Measurements from ENCODE around the gene SH3TC1. TPM values are rescaled to one million over a fixed set of nuclear protein-coding genes. Genes with fewer than 3 reads are reported as not detected.
A peak's percentile ranks its signal among the peaks of the same experiment; 100 is the strongest.

SH3TC1 gene
- total RNA-seq, 1 donor from 2014 or later = 8.7 TPM

DNA sequence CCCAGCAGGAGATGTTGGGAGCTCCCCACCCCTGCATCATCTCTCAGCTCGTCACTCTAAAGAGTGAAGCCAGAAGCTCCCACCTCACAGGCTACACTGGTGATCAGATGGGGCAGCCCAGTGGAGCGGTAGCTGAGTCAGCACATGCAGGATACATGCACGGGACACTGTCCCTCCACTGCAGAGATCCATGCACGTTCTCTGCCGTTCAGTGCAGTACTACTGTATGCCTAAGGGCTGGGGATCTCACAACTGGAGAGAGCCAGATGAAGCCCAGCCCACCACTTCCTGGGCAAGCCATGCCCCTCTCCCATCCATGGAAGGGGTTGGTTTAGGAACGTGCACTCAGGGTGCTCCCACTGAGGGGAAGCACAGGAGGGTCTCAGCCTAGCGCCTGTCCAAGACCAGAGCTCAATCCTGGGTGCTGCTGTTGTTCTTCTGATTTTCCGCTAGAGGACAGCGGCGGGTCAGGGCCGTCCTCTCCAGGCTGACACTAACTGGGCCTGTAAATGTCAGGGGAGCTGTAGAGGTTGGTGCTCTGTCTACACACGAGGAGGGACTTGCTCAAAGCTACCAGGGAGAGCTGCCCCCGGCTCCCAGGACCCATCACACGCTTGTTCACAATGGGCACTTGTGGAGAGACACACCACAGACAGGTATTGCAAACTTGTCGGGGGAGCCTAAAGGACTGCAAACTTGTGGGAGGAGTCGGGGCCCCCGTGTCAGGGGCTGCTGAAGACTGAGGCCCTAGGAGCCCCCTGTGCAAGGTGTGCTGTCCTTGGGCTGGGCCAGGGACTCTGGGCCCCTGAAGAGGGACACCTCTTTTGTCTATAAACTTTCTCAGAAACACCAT lies 22.3 kb upstream of the SH3TC1 start:
- ATAC-seq = peak; percentile 78
- peak; percentile 72 for DNase-seq
- intact Hi-C loops (cut with micrococcal nuclease) = loop anchor here (10.0 kb wide), 1 partner anchor 228 kb away; no protein-coding TSS in a partner anchor

DNA sequence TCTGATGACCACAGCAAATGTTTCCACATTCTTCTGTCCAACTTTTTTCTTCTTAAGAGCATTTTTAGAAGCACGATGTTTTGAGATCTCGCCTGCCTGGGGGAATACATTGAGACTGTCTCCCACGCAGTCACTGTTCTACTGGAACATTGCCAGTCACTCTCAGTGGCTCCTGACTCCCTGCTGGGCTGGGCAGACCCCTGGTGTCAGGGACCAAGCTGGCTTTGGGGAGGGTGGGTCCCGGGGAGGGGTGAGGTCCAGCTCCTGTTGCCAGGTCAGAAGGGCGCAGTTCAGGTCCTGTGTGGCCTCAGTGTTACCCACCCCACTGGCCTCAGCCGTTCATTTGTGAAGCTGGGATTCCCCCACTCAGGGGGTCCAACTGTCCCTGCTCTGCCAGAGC lies 21.5 kb upstream of the SH3TC1 start:
- DNase-seq (no peak), ATAC-seq (no peak)
- intact Hi-C loops (cut with micrococcal nuclease) = loop anchor here (10.0 kb wide), 1 partner anchor 227 kb away; no protein-coding TSS in a partner anchor

DNA sequence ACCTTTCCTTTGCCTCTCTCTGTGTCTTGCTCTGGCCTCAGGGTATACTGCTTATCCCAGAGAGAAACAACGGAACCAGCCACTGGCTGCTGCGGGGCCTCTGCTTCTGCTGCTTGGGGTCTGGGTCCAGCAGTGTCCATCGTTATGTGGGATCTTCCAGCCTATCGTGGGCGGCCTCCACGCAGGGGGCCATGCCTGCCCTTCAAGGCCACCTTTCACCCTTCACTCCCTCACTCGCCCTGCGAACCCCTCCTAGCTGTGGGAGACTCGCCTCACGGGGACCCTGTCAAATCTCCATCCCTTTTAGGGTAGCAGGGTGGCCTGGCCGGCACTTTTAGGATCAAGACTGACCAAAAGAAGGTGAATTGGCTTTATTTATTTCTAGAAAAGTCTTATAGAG lies 21.1 kb upstream of the SH3TC1 start:
- ATAC-seq (no peak), DNase-seq (no peak)
- intact Hi-C loops (cut with micrococcal nuclease) = loop anchor here (10.0 kb wide), 1 partner anchor 227 kb away; no protein-coding TSS in a partner anchor

DNA sequence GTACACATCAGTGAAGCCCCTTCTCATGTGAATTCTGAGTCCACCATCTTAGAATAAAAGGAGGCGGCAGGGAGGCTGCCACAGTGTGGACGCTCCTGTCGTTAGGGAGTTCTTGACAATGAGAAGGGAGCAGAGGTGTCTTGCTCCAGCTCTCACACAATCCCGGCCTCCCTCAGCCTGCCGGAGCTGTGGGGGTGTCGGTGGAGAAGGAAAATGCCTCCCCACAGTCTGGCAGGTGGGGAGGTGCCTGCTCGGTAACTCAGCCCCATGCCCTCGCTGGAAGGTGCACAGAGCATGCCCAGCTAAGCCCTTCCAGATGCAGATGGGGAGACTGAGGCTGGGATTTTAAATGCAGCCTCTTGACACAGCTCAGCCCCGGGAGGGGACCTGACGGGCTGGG lies 20.0 kb upstream of the SH3TC1 start:
- no peak for DNase-seq
- no peak for ATAC-seq
- intact Hi-C loops (cut with micrococcal nuclease) = loop anchor here (10.0 kb wide), 1 partner anchor 226 kb away; no protein-coding TSS in a partner anchor

DNA sequence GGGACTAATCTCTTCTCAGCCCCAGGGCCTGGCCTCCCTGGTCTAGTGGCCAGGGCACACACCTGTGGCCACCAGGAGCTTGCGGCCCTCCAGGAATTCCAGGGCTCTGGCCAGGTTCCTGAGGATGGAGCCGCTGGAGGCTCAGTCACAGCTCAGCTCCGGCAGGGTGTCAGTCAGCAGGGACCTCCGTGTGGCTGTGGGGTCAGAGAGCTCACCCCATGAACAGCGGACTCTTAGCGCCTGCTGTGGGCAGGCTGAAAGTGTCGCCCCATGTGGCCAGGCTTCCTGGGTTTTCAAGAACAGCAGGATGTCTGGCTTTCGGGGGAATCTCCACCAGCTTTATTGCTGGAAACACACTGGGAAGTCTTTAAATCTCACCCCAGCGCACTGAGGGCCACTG lies 19.3 kb upstream of the SH3TC1 start:
- no peak for ATAC-seq
- intact Hi-C loops (cut with micrococcal nuclease) = loop anchor here (10.0 kb wide), 1 partner anchor 225 kb away; no protein-coding TSS in a partner anchor
- no peak for DNase-seq

DNA sequence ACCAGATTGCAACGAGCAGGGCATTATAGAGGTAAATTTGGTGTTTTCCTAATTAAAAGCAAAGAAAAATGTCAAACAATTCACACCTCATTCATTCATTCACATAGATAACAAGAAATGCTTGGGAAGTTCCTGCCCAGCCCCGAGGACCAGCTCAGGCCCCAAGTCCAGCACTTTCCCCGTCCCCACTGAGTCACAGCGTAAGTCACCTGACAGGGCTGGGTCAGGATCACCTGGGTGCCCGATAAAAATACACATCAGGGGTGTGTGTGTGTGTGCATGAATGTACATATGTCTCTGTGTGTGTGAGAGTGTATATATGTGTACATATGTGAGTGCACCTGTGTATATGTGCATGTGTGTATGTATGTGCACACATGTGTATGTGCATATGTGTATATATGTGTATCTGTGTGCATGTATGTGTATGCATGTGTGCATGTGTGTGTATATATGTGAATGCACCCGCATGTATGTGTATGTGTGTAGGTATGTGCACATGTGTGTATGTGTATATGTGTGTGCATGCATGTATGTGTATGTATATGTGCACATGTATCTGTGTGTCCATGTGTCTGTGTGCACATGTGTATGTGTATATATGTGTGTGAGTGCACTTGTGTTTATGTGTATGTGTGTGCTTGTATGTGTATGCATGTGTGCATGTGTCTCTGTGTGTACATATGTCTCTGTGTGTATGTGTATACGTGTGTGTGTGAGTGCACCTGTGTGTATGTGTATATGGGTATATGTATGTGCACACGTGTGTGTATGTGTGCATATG lies 18.6 kb upstream of the SH3TC1 start:
- intact Hi-C loops (cut with micrococcal nuclease) = no loop called here
- no peak for ATAC-seq
- no peak for DNase-seq

DNA sequence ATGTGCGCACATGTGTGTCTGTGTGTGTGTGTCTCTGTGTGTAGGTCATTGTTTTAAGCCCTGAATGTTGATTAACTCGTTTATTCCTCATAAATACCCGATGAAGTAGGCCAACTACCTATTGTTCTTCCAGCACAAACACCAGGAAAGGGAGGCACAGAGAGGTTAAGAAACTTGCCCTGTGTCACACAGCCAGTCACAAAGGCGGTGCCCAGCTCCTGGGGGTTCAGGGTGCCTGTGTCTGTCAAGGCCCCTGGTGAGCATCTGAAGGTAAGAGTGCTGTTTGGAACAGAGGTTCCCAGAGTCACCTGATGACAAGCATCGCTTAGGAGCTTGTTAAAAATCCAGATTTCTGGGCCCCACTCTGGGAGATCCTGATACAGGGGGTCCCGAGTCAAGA lies 18.0 kb upstream of the SH3TC1 start:
- ATAC-seq (no peak), DNase-seq (no peak)
- intact Hi-C loops (cut with micrococcal nuclease) = no loop called here

DNA sequence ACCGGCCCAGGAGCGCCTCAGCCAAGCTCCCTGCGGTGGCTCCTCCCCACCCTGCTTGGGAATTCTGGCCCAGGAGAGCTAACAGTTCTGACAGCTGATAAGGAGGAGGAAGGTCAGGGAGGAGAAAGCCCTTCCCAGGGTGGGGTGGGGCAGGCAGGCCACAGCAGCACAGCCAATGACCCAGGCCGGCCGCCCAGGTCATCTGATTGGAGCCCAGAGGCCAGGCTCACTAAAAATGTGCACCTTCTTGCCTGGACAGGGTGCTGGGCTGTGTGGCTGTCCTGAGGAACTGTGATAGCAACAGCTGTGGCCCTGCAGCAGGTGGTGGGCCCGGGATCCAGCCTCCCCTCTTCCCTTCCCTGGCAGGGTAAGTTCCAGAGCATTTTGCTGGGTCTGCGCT lies 17.2 kb upstream of the SH3TC1 start:
- intact Hi-C loops (cut with micrococcal nuclease) = no loop called here
- ATAC-seq (peak; percentile 80), DNase-seq (peak; percentile 73)

DNA sequence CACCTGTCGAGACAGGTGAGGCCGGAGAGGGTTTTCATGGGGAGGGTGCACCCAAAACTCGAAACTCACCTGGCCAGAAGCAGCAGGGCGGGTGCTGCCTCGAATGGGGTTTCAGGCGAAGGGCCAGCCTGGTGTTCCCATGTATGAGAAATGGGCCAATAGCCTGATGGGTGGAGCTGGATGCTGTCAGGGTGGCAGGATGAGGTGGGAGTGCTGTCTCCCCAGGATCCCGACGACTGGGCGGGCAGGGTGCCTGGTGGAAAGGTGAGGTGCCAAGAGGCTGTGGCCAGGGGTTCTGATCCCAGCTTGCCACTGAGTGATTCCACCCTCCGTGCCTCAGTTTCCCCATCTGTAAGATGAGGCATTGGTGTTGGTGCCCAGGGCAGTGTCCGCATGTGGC lies 16.8 kb upstream of the SH3TC1 start:
- intact Hi-C loops (cut with micrococcal nuclease) = no loop called here
- ATAC-seq (peak; percentile 1), DNase-seq (no peak)

DNA sequence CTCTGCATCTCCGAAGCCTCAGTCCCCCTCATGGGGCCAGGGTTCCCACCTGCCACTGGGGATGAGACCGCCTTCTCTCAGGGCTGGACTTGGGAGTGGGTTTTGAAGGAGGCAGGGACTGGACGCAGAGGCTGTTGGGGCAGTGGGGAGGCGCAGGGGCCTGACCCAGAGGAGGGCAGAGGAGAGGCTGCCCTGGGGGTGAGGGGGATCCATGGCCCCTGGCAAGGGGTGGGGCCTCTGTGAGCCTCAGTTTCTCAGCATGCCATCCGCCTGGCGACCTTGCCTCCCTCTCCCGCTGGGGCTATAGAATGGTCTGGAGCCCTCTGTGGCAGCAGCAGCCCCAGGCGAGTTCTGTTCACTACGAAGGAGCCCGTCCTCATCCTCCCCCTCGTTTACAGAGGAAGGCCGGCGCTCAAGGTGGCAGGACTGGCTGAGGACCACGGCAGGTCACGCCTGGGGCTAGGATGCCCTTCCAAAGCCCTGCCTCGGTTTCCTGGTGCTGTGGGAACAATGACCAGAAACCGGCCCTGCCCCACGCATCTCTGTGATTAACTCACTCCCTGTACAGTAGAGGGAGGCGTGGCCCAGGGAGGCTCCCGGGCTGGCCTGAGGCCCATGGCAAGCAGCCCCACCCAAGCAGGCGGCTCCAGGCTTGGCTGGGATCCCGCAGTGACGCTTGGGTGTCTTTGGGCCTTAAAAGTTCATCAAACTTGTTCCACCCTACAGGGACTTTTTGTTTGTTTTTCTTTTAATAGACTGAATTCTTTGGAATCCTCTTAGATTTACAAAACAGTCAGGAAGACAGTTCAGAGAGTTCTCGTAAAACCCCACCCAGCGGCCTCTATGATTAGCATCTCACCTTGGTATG lies 16.0 kb upstream of the SH3TC1 start:
- peak; percentile 93 for DNase-seq
- intact Hi-C loops (cut with micrococcal nuclease) = no loop called here
- ATAC-seq = peak; percentile 87

DNA sequence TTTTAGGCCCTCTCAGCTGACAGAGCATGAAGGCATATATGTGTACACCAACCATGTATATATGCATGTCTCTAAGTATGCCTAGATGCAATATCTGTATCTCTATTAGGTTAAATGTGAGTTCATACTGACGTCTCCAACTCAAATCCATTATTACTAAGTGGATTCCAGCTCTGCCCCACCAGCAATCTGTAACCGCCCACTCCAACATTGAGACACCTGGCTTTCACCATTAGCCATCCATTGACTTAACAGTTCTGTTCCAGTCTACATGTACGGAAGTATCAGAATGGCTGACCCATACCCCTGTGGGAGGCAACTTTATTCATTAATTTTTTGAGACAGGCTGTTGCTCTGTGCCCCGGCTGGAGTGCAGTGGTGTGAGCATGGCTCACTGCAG lies 15.0 kb upstream of the SH3TC1 start:
- intact Hi-C loops (cut with micrococcal nuclease) = no loop called here

DNA sequence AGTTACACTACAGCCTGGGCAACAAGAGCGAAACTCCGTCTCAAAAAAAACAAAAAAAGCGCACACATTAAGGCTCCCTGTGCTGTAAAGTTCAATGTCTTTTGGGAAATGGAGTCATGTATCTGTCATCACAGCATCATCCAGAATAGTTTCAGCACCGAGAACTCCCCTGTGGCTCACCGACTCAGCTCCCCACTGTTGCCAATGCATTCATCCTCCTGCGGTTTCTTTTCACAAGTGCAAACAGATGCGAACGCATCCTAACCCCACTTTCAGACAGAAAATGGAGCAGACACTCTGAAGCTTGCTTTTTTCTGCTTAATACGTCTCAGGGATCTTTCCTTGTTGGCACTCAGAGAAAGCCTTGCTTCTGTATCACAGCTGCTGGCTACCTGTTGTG lies 13.8 kb upstream of the SH3TC1 start:
- intact Hi-C loops (cut with micrococcal nuclease) = no loop called here
- ATAC-seq (no peak), DNase-seq (no peak)

More for the DNA sequence above, 15.0 kb upstream of the SH3TC1 start:
- ATAC-seq (no peak), DNase-seq (no peak)

DNA sequence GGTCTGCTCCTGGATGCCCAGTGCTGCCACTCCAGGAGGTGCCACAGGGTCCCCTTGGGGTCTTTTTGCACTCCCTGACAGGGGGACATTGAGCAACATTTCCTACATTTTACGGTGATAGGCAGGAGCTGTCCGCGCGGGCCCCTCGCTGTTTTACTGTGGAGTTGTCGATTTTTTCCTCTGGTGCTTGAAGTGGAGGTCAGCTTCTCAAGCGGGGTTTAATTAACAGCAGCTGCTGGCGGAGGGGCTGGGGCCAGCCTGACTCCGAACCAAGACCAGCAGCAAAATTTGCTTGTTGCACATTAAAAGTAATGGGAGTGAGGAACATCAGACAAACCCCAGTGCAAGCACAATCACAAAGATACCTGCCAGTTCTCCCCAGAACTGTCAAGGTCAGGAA lies 13.2 kb upstream of the SH3TC1 start:
- DNase-seq (no peak), ATAC-seq (no peak)
- intact Hi-C loops (cut with micrococcal nuclease) = no loop called here

DNA sequence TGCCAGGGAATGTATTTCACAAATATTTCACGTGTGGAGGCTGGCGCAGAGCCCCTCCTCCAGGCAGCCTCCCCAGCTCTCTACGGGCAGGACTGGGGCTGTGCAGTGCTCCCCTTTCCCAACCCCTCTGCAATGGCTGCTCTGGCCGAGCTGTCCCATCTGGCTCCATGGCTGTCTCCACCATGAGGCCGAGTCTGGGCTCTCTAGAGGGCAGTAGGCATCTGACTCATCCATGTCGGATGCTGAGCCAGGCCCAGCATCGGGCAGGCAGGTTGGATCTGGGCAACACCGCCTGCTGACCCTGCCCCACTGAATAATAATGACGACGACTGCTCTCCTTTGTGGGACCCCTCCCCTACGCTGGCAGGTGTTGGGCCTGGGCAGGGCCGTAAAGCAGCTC lies 11.0 kb upstream of the SH3TC1 start:
- intact Hi-C loops (cut with micrococcal nuclease) = no loop called here
- ATAC-seq (no peak), DNase-seq (no peak)

DNA sequence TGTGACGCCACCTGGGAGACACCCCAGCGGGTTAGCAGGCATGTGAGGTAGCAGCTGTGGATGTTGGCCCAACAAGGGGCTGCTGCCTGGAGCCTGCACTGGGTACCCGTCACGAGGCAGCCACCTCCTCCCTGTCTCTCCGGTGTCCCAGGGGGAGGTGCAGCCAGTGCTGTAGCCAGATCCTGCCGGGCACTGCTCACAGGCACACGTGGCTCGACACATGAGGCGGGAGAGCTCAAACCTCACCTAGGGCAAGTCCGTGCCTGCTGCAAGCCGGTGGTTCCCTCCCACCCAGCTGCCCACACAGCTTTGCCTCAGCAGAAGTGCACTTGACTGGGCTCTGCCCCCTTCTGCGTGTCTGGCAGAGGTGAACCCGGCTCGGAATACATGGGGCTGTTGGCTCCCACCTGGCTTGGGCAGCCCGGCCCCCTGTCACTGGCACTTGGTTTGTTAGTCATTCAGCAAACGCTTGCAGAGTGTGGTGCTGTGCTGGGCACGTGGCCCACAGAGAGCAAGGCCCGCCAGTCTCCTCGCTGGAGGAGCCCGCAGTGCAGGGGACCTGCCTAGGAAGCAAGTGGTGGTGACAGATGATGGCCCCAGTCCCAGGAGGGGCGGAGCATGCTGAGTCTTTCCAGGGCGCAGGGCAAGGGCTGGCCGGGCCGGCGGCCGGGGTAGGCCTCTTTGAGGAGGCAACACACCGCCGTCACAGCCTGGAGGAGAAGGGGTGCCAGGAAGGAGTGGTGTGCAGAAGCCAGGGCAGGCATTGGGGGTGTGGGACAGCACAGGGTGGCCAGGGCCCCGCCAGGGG lies 10.1 kb upstream of the SH3TC1 start:
- ATAC-seq = peak; percentile 88
- peak; percentile 92 for DNase-seq
- intact Hi-C loops (cut with micrococcal nuclease) = no loop called here

DNA sequence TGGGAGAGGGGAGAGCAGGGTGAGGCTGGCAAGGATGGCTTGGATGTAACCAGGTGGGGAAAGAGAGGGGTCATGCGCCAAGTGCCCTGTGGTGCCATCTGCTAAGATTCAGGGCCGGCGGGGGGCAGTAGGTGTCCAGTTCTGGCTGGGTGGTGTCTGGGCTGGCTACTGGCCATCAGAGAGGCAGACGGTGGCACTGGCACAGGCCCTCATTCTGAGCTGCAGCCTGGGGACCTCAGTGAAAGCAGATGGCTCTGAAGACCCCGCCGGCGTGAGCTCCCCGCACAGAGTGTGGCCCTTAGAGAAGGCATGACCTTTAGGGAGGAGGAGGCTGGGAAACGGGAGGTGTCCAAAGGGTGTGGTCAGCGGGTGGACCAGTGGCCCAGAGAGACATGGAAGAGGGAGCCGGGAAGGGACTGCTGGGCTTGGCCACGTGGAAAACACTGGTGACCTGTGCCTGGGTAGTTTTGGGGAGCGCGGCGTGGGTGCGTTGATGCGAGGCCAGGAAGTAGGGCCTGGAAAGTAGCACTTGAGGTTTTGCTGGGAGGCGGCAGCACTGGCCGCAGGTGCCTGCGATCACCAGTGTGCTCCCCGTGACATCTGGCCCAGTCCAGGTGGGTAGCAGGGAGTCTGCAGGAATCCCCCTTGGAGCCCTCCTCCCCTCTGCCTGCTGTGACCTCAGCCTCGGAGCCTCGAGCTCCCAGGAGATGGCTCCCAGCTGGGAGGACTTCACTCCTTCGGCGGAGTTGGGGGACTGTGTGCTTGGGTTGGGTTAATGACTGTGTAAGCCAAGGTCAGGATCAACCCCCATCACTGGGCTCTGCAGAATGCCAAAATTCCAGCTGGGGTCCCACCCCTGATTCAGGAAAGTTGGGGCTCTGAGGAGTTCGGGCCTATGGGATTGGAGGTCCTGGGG lies 9.3 kb upstream of the SH3TC1 start:
- DNase-seq = no peak
- no peak for ATAC-seq
- intact Hi-C loops (cut with micrococcal nuclease) = no loop called here

DNA sequence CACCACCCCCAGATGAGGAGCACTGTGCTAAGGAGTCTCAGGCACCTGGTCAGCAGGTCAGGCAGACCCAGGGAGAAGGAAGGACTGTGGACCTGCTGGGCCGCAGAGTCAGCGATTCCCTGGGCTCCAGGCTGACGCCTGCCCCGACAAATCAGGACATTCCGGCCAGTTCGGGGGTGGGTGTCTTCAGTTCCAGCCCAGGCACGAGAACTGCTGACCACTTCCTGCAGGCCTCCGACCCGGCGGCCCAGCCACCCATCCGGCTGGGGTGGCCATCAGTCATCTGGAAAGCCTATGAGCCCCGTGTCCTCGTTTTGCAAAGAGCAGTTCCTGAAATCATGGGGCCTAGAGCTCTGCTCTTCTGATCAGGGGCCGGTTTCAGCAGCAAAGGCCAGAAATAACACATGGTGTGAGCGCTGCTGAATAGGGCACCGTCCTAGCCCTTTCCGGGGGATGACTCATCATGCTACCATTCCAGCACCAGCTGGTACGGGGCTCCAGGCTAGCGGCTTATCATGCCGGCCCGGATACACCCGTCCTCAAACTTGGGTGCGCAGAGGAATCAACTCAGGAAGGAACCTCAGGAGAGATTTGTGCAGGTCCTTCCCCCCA lies 7.8 kb upstream of the SH3TC1 start:
- intact Hi-C loops (cut with micrococcal nuclease) = no loop called here
- DNase-seq (peak; percentile 79), ATAC-seq (peak; percentile 59)
